Heart left ventricle (tissue), 13 donors: ENCODE measurements around the gene MACF1.

ENCODE experiments used
- CTCF ChIP-seq, 12 donors: fragments of 200-600 bp; sonication (generic) in 4 of 12; IDR thresholded peaks; one replicate each; pipeline versions ENCODE4 v1.5.0 to v1.8.0; 2018 to 2022; ENCODE audit warnings: antibody characterized with exemption in 12 of 12, mild to moderate bottlenecking in 5 of 12
- POLR2A ChIP-seq, 2 donors: fragments of 450-650 bp; IDR thresholded peaks; one replicate each; pipeline ENCODE4 v1.6.1; 2017; ENCODE audit warnings: antibody characterized with exemption in 2 of 2, mild to moderate bottlenecking in 2 of 2, moderate library complexity in 2 of 2
- donor health status: ischemic (EF 13 %, LVEDD 7.1; RV severe dilation, severe dysfunction).
- donor health status: DM: no; HTN: yes; CAD: no.
- donor health status: DM: no; HTN: no; CAD: no.
- donor health status: ischemic (EF 25% LVEDD 6.9; RV normal size, moderate dysfunction).
- donor health status: ischemic (EF 25% LVEDD 5.7; RV mildly dilated, moderate dysfunction).
- donor health status: ischemic (EF 35%, LVEDD 5.7; RV mildly dilated, moderate dysfunction).
- donor health status: nonischemic (EF 11% LVEDD 7.7; RV severe dilation, severe dysfunction).
- donor health status: DM: yes; HTN: yes; CAD: no.
- donor health status: PGD.
- donor health status: ischemic (EF 29% LVEDD 5.4; RV normal size, mild dysfunction).
- donor health status: nonischemic (EF 23%, LVEDD 6.1; RV moderate dilation, normal function).

GRCh38 chr1:39243302-39243701 lies 38.8 kb downstream of the MACF1 start:
- no peak for TF ChIP-seq CTCF (IDR thresholded peaks at IDR 0.05)
- TF ChIP-seq POLR2A (IDR thresholded peaks at IDR 0.05): no peak
